Memory B cell (primary cell): Measurements from ENCODE around the gene AUTS2.

Experiments
- ATAC-seq: fragments of 150-1000 bp; cut with Tn5 transposase; 2 replicates; pipeline ENCODE4 v1.10.0; 2021; ENCODE audit warnings: low read depth, mild to moderate bottlenecking, moderate library complexity
- DNase-seq, 2 donors: peaks; one replicate each; pipeline ENCODE4 v3.0.0; 2022; ENCODE audit warnings: low spot score in 2 of 2
- H3K27ac Mint-ChIP-seq: one replicate; pipeline ENCODE4 v1.8.0; 2022; ENCODE audit warnings: mild to moderate bottlenecking, moderate library complexity, mixed read lengths
- H3K27me3 Mint-ChIP-seq: one replicate; pipeline ENCODE4 v1.8.0; 2022; ENCODE audit warnings: mixed read lengths
- H3K36me3 Mint-ChIP-seq: one replicate; pipeline ENCODE4 v1.8.0; 2022; ENCODE audit warnings: mild to moderate bottlenecking, mixed read lengths
- H3K4me1 Mint-ChIP-seq: one replicate; pipeline ENCODE4 v1.8.0; 2022; ENCODE audit warnings: mixed read lengths
- H3K4me3 Mint-ChIP-seq: one replicate; pipeline ENCODE4 v1.8.0; 2022; ENCODE audit warnings: mild to moderate bottlenecking, moderate library complexity, mixed read lengths
- H3K9me3 Mint-ChIP-seq: one replicate; pipeline ENCODE4 v1.8.0; 2022; ENCODE audit warnings: mixed read lengths

AUTS2 gene

GRCh38 chr7:70761711-70762328 lies 1163.5 kb downstream of the AUTS2 start:
- no peak overlapping the region for H3K4me3 Mint-ChIP-seq

GRCh38 chr7:70762696-70763095 lies 1164.4 kb downstream of the AUTS2 start:
- no peak for ATAC-seq
- no peak for DNase-seq
- no peak overlapping the region for H3K27ac Mint-ChIP-seq
- H3K36me3 Mint-ChIP-seq = peaks cover 6% of the 10 kb centered on the region
- no peaks in the 10 kb centered on the region for H3K9me3 Mint-ChIP-seq
- H3K27me3 Mint-ChIP-seq = no peaks in the 10 kb centered on the region
- peaks cover 27% of the 10 kb centered on the region for H3K4me1 Mint-ChIP-seq
- no peak overlapping the region for H3K4me3 Mint-ChIP-seq

More at GRCh38 chr7:70761711-70762328, 1163.5 kb downstream of the AUTS2 start:
- H3K27ac Mint-ChIP-seq = peak overlapping the region; percentile 75
- ATAC-seq = peak; percentile 82
- H3K36me3 Mint-ChIP-seq = peaks cover 6% of the 10 kb centered on the region
- H3K9me3 Mint-ChIP-seq = no peaks in the 10 kb centered on the region
- DNase-seq = peak in 1 of 2 donors; percentile 33
- H3K27me3 Mint-ChIP-seq = no peaks in the 10 kb centered on the region
- H3K4me1 Mint-ChIP-seq = peaks cover 27% of the 10 kb centered on the region

GRCh38 chr7:70763961-70764691 lies 1165.9 kb downstream of the AUTS2 start:
- peaks cover 7% of the 10 kb centered on the region for H3K36me3 Mint-ChIP-seq
- no peaks in the 10 kb centered on the region for H3K27me3 Mint-ChIP-seq
- H3K4me1 Mint-ChIP-seq = peaks cover 27% of the 10 kb centered on the region
- DNase-seq (peak in 1 of 2 donors; percentile 8), ATAC-seq (peak; percentile 67)
- H3K4me3 Mint-ChIP-seq = peak overlapping the region; percentile 81
- H3K27ac Mint-ChIP-seq = peak overlapping the region; percentile 85
- H3K9me3 Mint-ChIP-seq = no peaks in the 10 kb centered on the region

GRCh38 chr7:70764701-70765208 lies 1166.5 kb downstream of the AUTS2 start:
- Mint-ChIP-seq H3K36me3 (peaks cover 9% of the 10 kb centered on the region), H3K4me1 (peaks cover 27% of the 10 kb centered on the region), H3K9me3 (no peaks in the 10 kb centered on the region), H3K4me3 (peak overlapping the region; percentile 81), H3K27me3 (no peaks in the 10 kb centered on the region), H3K27ac (peak overlapping the region; percentile 85)
- DNase-seq = no peak
- peak; percentile 4 for ATAC-seq

- Mint-ChIP-seq H3K4me3 (peak overlapping the region; percentile 81), H3K27ac (no peak overlapping the region), H3K9me3 (no peaks in the 10 kb centered on the region)
Measured at GRCh38 chr7:70765651-70766050, 1167.4 kb downstream of the AUTS2 start.

GRCh38 chr7:70766109-70766508 lies 1167.8 kb downstream of the AUTS2 start:
- H3K36me3 Mint-ChIP-seq = peaks cover 11% of the 10 kb centered on the region
- DNase-seq = no peak
- no peak overlapping the region for H3K27ac Mint-ChIP-seq
- H3K4me1 Mint-ChIP-seq = peaks cover 27% of the 10 kb centered on the region
- H3K9me3 Mint-ChIP-seq = no peaks in the 10 kb centered on the region
- no peak for ATAC-seq
- no peaks in the 10 kb centered on the region for H3K27me3 Mint-ChIP-seq
- no peak overlapping the region for H3K4me3 Mint-ChIP-seq

More at GRCh38 chr7:70765651-70766050, 1167.4 kb downstream of the AUTS2 start:
- peaks cover 11% of the 10 kb centered on the region for H3K36me3 Mint-ChIP-seq
- DNase-seq (no peak), ATAC-seq (no peak)
- peaks cover 27% of the 10 kb centered on the region for H3K4me1 Mint-ChIP-seq
- H3K27me3 Mint-ChIP-seq = no peaks in the 10 kb centered on the region

GRCh38 chr7:70766694-70767093 lies 1168.4 kb downstream of the AUTS2 start:
- ATAC-seq (no peak), DNase-seq (no peak)
- H3K27me3 Mint-ChIP-seq = no peaks in the 10 kb centered on the region
- H3K9me3 Mint-ChIP-seq = no peaks in the 10 kb centered on the region
- no peak overlapping the region for H3K4me3 Mint-ChIP-seq
- H3K27ac Mint-ChIP-seq = no peak overlapping the region
- H3K4me1 Mint-ChIP-seq = peaks cover 24% of the 10 kb centered on the region
- peaks cover 14% of the 10 kb centered on the region for H3K36me3 Mint-ChIP-seq

- H3K36me3 Mint-ChIP-seq = peaks cover 22% of the 10 kb centered on the region
- no peak for ATAC-seq
- H3K4me3 Mint-ChIP-seq = no peak overlapping the region
- no peak overlapping the region for H3K27ac Mint-ChIP-seq
- H3K9me3 Mint-ChIP-seq = no peaks in the 10 kb centered on the region
- H3K4me1 Mint-ChIP-seq = no peaks in the 10 kb centered on the region
- DNase-seq = no peak
- H3K27me3 Mint-ChIP-seq = no peaks in the 10 kb centered on the region
Measured at GRCh38 chr7:70770154-70770553, 1171.9 kb downstream of the AUTS2 start.

GRCh38 chr7:70771451-70771850 lies 1173.2 kb downstream of the AUTS2 start:
- Mint-ChIP-seq H3K9me3 (no peaks in the 10 kb centered on the region), H3K36me3 (peaks cover 19% of the 10 kb centered on the region), H3K4me3 (no peak overlapping the region), H3K27ac (no peak overlapping the region), H3K27me3 (no peaks in the 10 kb centered on the region), H3K4me1 (peaks cover 2% of the 10 kb centered on the region)
- DNase-seq = no peak
- ATAC-seq = no peak

GRCh38 chr7:70772891-70773290 lies 1174.6 kb downstream of the AUTS2 start:
- ATAC-seq = no peak
- no peaks in the 10 kb centered on the region for H3K9me3 Mint-ChIP-seq
- H3K27me3 Mint-ChIP-seq = no peaks in the 10 kb centered on the region
- peaks cover 25% of the 10 kb centered on the region for H3K36me3 Mint-ChIP-seq
- DNase-seq = no peak
- H3K27ac Mint-ChIP-seq = no peak overlapping the region
- no peak overlapping the region for H3K4me3 Mint-ChIP-seq
- peaks cover 2% of the 10 kb centered on the region for H3K4me1 Mint-ChIP-seq

- no peak for ATAC-seq
Measured at GRCh38 chr7:70773406-70773805, 1175.1 kb downstream of the AUTS2 start.

GRCh38 chr7:70774950-70775527 lies 1176.8 kb downstream of the AUTS2 start:
- Mint-ChIP-seq H3K4me1 (peaks cover 7% of the 10 kb centered on the region), H3K36me3 (peaks cover 26% of the 10 kb centered on the region), H3K4me3 (no peak overlapping the region), H3K27me3 (no peaks in the 10 kb centered on the region), H3K9me3 (no peaks in the 10 kb centered on the region), H3K27ac (no peak overlapping the region)
- ATAC-seq = no peak
- no peak for DNase-seq

More at GRCh38 chr7:70773406-70773805, 1175.1 kb downstream of the AUTS2 start:
- DNase-seq = no peak
- H3K36me3 Mint-ChIP-seq = peaks cover 28% of the 10 kb centered on the region
- no peaks in the 10 kb centered on the region for H3K27me3 Mint-ChIP-seq
- peaks cover 2% of the 10 kb centered on the region for H3K4me1 Mint-ChIP-seq
- no peak overlapping the region for H3K4me3 Mint-ChIP-seq
- no peak overlapping the region for H3K27ac Mint-ChIP-seq
- no peaks in the 10 kb centered on the region for H3K9me3 Mint-ChIP-seq

GRCh38 chr7:70775570-70776156 lies 1177.4 kb downstream of the AUTS2 start:
- Mint-ChIP-seq H3K9me3 (no peaks in the 10 kb centered on the region), H3K4me1 (peaks cover 7% of the 10 kb centered on the region), H3K36me3 (peaks cover 27% of the 10 kb centered on the region), H3K4me3 (no peak overlapping the region), H3K27ac (no peak overlapping the region), H3K27me3 (no peaks in the 10 kb centered on the region)
- ATAC-seq = no peak
- DNase-seq = no peak

- Mint-ChIP-seq H3K4me1 (peaks cover 7% of the 10 kb centered on the region), H3K27ac (no peak overlapping the region), H3K9me3 (no peaks in the 10 kb centered on the region), H3K4me3 (no peak overlapping the region), H3K36me3 (peaks cover 25% of the 10 kb centered on the region), H3K27me3 (no peaks in the 10 kb centered on the region)
- ATAC-seq = no peak
- DNase-seq = no peak
Measured at GRCh38 chr7:70776627-70777101, 1178.4 kb downstream of the AUTS2 start.
